Measurements from ENCODE around the gene MESP2.

DNA sequence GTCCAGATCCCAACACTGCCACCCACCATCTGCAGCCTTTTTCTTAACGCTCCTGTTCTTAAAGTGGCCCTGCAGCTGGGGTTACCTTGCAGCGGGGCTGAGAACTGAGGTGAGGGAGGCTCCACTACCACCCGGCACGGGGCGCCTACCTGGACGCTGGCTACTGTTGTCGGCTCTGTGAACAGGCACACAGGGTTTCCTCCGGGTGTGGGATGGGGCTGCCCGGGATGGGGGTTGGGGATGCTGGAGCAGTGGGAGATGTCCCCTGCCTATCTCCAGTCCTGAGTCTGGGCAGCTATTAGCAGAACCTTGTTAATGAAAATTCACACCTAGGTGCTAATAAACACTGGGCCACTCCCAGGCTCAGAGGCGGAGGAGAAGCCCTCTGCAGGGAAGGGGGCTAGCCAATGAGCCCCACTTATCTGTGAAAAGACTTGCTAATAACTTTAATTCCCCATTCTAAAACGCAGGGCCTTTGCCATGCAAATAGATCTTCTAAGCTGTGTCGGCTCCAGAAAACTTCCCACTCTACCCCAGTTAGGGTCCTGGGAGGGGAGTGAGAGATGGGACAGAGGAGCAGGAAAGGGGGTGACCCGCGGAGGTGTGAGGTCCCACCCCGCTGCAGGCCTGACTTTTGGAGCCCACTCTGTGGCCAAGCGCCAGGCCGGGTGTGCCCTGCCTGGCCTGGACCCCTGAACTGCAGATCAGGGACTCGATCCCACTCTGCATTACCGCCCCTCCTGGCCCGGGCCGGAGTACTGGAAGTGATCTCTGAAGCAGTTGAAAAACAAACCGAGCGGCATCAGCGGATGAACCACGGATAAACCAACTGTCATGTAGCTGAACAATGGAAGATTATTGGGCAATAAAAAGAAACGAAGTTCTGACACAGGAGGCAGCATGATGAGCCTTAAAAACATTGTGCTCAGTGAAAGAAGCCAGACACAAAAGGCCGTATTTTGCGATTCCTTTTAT lies 28.1 kb upstream of the MESP2 start:
- TF ChIP-seq CTCF (IDR thresholded peaks at IDR 0.05) (no peak), POLR2A (IDR thresholded peaks at IDR 0.05) (no peak)
